ENCODE measurements around the gene KLKB1. TPM values are rescaled to one million over a fixed set of nuclear protein-coding genes. Genes with fewer than 3 reads are reported as not detected.
"Not testable (repeated sequence)": the region's sequence is repeated elsewhere in the genome, so short reads cannot be mapped to it uniquely, and the experiment has no call there.

Gene KLKB1
- total RNA-seq, 1 donor from 2014 or later, result 0.46 TPM

DNA sequence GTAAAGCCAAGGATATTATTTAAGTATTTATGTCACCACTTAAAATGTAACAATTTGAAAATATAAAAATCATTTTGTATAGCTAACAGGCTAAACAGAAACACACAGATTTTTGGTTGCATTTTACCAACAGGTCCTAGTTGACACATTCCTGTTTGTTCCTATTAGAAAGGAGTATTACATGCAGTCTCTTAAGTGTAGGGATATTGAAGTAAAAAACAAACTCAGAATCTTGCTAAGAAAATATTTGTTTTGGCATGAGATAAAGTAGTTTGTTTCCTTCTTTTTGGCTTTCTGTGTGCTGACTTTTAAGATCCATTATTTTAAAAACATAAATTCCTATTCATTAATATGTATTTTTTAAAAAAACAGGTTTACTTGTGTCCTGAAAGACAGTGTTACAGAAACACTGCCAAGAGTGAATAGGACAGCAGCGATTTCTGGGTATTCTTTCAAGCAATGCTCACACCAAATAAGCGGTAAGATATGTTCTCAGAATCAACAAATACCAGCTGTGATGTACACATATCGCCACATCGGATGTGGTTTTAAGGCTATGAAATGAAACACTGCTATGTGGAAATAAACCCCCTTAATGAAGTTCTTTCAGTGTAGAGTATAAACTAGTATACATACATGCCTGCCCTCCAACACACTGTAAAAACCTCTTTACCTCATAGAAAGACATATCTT lies 45.5 kb downstream of the KLKB1 start:
- peaks cover 2% of the 10 kb centered on the region for H3K27me3 Mint-ChIP-seq (ENCODE audit: unreplicated experiment)
- no peak overlapping the region for H3K27ac Mint-ChIP-seq (ENCODE audit: unreplicated experiment)
- H3K4me1 Mint-ChIP-seq (ENCODE audit: unreplicated experiment), result no peaks in the 10 kb centered on the region
- no peak overlapping the region for H3K4me3 Mint-ChIP-seq (ENCODE audit: unreplicated experiment)
- TF ChIP-seq, protein P1, sequence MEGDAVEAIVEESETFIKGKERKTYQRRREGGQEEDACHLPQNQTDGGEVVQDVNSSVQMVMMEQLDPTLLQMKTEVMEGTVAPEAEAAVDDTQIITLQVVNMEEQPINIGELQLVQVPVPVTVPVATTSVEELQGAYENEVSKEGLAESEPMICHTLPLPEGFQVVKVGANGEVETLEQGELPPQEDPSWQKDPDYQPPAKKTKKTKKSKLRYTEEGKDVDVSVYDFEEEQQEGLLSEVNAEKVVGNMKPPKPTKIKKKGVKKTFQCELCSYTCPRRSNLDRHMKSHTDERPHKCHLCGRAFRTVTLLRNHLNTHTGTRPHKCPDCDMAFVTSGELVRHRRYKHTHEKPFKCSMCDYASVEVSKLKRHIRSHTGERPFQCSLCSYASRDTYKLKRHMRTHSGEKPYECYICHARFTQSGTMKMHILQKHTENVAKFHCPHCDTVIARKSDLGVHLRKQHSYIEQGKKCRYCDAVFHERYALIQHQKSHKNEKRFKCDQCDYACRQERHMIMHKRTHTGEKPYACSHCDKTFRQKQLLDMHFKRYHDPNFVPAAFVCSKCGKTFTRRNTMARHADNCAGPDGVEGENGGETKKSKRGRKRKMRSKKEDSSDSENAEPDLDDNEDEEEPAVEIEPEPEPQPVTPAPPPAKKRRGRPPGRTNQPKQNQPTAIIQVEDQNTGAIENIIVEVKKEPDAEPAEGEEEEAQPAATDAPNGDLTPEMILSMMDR (IDR thresholded peaks at IDR 0.05; ENCODE audit: unreplicated experiment), result no peak
- no peak for DNase-seq (ENCODE audit: low spot score)
- H3K36me3 Mint-ChIP-seq (ENCODE audit: low read depth, unreplicated experiment), result no peaks in the 10 kb centered on the region
- no peaks in the 10 kb centered on the region for H3K9me3 Mint-ChIP-seq (ENCODE audit: unreplicated experiment)

DNA sequence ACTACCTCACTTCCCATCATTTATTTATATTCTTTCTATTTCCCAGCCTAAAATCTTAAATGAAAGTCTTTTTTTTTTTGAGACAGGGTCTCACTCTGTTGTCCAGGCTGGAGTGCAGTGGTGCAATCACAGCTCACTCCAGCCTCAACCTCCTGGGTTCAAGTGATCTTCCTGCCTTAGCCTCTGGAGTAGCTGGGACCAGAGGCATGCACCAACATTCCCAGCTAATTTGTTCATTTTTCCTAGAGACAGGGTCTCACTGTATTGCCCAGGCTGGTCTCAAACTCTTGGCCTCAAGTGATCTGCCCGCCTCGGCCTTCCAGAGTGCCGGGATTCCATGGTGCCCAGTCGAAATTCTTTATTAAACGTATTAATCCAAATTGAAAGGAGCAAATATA lies 46.1 kb downstream of the KLKB1 start:
- not testable (repeated sequence) for H3K27ac Mint-ChIP-seq (ENCODE audit: unreplicated experiment); H3K9me3 Mint-ChIP-seq (ENCODE audit: unreplicated experiment); DNase-seq (ENCODE audit: low spot score); H3K36me3 Mint-ChIP-seq (ENCODE audit: low read depth, unreplicated experiment); H3K4me3 Mint-ChIP-seq (ENCODE audit: unreplicated experiment); H3K27me3 Mint-ChIP-seq (ENCODE audit: unreplicated experiment); H3K4me1 Mint-ChIP-seq (ENCODE audit: unreplicated experiment)

DNA sequence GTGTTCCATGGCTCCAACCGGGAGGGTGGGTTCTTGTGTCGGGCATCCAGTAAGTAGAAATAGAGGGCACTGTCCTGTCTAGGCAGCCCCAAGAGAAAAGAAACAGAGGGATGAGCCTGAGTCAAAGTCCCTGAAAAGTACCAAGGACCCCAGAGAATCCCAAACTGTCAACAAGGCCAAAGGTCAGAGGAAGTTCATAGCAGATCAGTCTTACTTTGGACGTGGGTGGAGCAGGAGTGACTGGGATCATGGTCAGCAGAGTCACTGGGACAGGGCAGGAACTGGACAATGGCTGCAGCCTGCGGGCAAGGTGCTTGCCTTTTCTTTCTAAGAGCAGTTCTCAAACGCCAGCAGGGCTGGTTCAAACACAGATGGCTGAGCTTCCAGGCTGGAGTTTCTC lies 56.0 kb downstream of the KLKB1 start:
- Mint-ChIP-seq H3K4me3 (ENCODE audit: unreplicated experiment) (no peak overlapping the region), H3K27ac (ENCODE audit: unreplicated experiment) (no peak overlapping the region), H3K4me1 (ENCODE audit: unreplicated experiment) (peaks cover 3% of the 10 kb centered on the region), H3K36me3 (ENCODE audit: low read depth, unreplicated experiment) (no peaks in the 10 kb centered on the region), H3K27me3 (ENCODE audit: unreplicated experiment) (no peaks in the 10 kb centered on the region), H3K9me3 (ENCODE audit: unreplicated experiment) (no peaks in the 10 kb centered on the region)
- DNase-seq (ENCODE audit: low spot score), result no peak
- TF ChIP-seq, protein P1 (IDR thresholded peaks at IDR 0.05; ENCODE audit: unreplicated experiment), result no peak

DNA sequence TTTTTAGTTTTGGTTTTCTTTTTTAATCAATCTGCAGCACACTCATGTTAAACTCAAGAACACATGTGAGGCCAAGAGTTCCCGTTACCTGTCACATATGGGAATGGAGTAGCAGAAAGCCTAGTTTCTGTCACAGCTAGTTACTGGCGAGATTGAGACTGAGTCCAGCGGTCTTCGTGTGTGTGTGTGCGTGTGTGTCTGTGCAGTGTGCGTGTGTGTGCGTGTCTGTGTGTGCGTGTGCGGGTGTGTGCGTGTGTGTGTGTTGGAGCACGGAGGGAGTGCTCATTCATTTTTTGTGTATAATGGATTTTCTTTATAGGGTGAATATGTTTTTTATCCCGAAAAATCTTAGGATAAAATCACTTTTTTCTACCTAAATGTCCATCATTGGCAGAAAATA lies 57.8 kb downstream of the KLKB1 start:
- H3K36me3 Mint-ChIP-seq (ENCODE audit: low read depth, unreplicated experiment), result no peaks in the 10 kb centered on the region
- H3K27ac Mint-ChIP-seq (ENCODE audit: unreplicated experiment), result no peak overlapping the region
- TF ChIP-seq, protein P1 (IDR thresholded peaks at IDR 0.05; ENCODE audit: unreplicated experiment), result no peak
- no peaks in the 10 kb centered on the region for H3K4me1 Mint-ChIP-seq (ENCODE audit: unreplicated experiment)
- no peaks in the 10 kb centered on the region for H3K9me3 Mint-ChIP-seq (ENCODE audit: unreplicated experiment)
- no peak overlapping the region for H3K4me3 Mint-ChIP-seq (ENCODE audit: unreplicated experiment)
- DNase-seq (ENCODE audit: low spot score), result no peak
- no peaks in the 10 kb centered on the region for H3K27me3 Mint-ChIP-seq (ENCODE audit: unreplicated experiment)

DNA sequence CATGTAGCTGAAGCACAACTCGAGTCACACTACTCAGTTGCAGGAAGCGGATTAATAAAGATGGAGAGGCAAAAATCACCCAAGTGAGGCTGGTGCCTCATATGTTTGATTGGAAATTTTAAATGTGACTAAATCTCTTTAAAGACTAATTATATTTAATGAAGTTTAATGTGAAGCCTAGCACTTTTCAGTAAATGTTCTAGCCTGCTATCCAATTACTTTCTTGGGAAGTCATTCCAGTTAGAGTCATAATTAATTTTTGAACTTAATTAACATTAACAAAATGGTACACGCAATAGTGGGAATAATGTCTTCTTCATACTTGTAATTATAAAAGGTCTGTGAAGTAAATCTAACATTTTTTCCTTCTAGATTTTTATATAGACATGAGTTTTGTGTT lies 59.3 kb downstream of the KLKB1 start:
- no peak overlapping the region for H3K27ac Mint-ChIP-seq (ENCODE audit: unreplicated experiment)
- DNase-seq (ENCODE audit: low spot score), result no peak
- no peaks in the 10 kb centered on the region for H3K9me3 Mint-ChIP-seq (ENCODE audit: unreplicated experiment)
- no peaks in the 10 kb centered on the region for H3K27me3 Mint-ChIP-seq (ENCODE audit: unreplicated experiment)
- H3K4me3 Mint-ChIP-seq (ENCODE audit: unreplicated experiment), result no peak overlapping the region
- TF ChIP-seq, protein P1 (IDR thresholded peaks at IDR 0.05; ENCODE audit: unreplicated experiment), result no peak
- no peaks in the 10 kb centered on the region for H3K36me3 Mint-ChIP-seq (ENCODE audit: low read depth, unreplicated experiment)
- no peaks in the 10 kb centered on the region for H3K4me1 Mint-ChIP-seq (ENCODE audit: unreplicated experiment)
